ENCODE data around the gene ART3.

- TF ChIP-seq TCF12 (IDR thresholded peaks at IDR 0.05) (no peak), CTCF (IDR thresholded peaks at IDR 0.05) (no peak), ZBTB33 (IDR thresholded peaks at IDR 0.05; ENCODE audit: borderline replicate concordance, low read depth) (no peak), TEAD4 (IDR thresholded peaks at IDR 0.05; ENCODE audit: borderline replicate concordance, insufficient read depth) (no peak)
These were observed 85.8 kb downstream of the ART3 start for GRCh38 chr4:76160355-76160754.

Data from SK-N-SH (cell line).